CD8-positive, alpha-beta memory T cell (primary cell): Measurements from ENCODE around the gene STAT4. TPM values are rescaled to one million over a fixed set of nuclear protein-coding genes. Genes with fewer than 3 reads are reported as not detected.

Experiments used
- CTCF ChIA-PET: fragments of 350-600 bp; sonication (Branson Sonifier 250); formaldehyde crosslinking; loops from one replicate; lab custom pipeline; 2021; ENCODE audit warnings: antibody characterized with exemption; lab: Charles Lee
- POLR2A ChIA-PET: fragments of 350-600 bp; sonication (Branson Sonifier 250); formaldehyde crosslinking; loops from one replicate; lab custom pipeline; 2021; ENCODE audit warnings: antibody characterized with exemption; lab: Charles Lee
- DNase-seq, 5 donors: peaks; one replicate each; pipeline versions ENCODE4 v3.0.0 to v3.0.0-alpha.2; 2020 to 2022; ENCODE audit warnings: mixed read lengths in 1 of 5
- H3K27ac ChIP-seq: one replicate; pipeline ENCODE4 v1.7.0; 2013; ENCODE audit warnings: low read depth, mild to moderate bottlenecking, low read length, moderate library complexity
- H3K27me3 ChIP-seq: 2 replicates; pipeline ENCODE4 v1.7.0; 2013; ENCODE audit warnings: low read length, mild to moderate bottlenecking; ENCODE audit not compliant: insufficient read depth, poor library complexity, severe bottlenecking
- H3K36me3 ChIP-seq: 2 replicates; pipeline ENCODE4 v1.7.0; 2013; ENCODE audit warnings: mild to moderate bottlenecking, low read length, moderate library complexity; ENCODE audit not compliant: insufficient read depth
- H3K4me1 ChIP-seq: 2 replicates; pipeline ENCODE4 v1.7.0; 2013; ENCODE audit warnings: mild to moderate bottlenecking, low read length, moderate library complexity; ENCODE audit not compliant: insufficient read depth
- H3K4me3 ChIP-seq: 2 replicates; pipeline ENCODE4 v1.7.0; 2013; ENCODE audit warnings: mild to moderate bottlenecking, low read length
- H3K9me3 ChIP-seq: 2 replicates; pipeline ENCODE4 v1.7.0; 2013; ENCODE audit warnings: mild to moderate bottlenecking, low read length
- H3K27ac Mint-ChIP-seq, 8 donors: one replicate each; pipeline ENCODE4 v1.8.0; 2020 to 2021; ENCODE audit warnings: mixed read lengths in 8 of 8, mild to moderate bottlenecking in 6 of 8, inconsistent platforms in 3 of 8, moderate library complexity in 3 of 8
- H3K27me3 Mint-ChIP-seq, 2 donors: one replicate each; pipeline ENCODE4 v1.8.0; 2020 to 2021; ENCODE audit warnings: mixed read lengths in 2 of 2, mild to moderate bottlenecking in 1 of 2, moderate library complexity in 1 of 2
- H3K36me3 Mint-ChIP-seq, 3 donors: one replicate each; pipeline ENCODE4 v1.8.0; 2020 to 2021; ENCODE audit warnings: mixed read lengths in 3 of 3, inconsistent platforms in 1 of 3, mild to moderate bottlenecking in 1 of 3
- H3K4me1 Mint-ChIP-seq, 3 donors: one replicate each; pipeline ENCODE4 v1.8.0; 2020 to 2021; ENCODE audit warnings: mixed read lengths in 3 of 3, inconsistent platforms in 1 of 3, mild to moderate bottlenecking in 1 of 3
- H3K4me3 Mint-ChIP-seq, 7 donors: one replicate each; pipeline ENCODE4 v1.8.0; 2020 to 2021; ENCODE audit warnings: mixed read lengths in 7 of 7, mild to moderate bottlenecking in 6 of 7, moderate library complexity in 4 of 7, inconsistent platforms in 2 of 7
- H3K9me3 Mint-ChIP-seq, 5 donors: one replicate each; pipeline ENCODE4 v1.8.0; 2020 to 2022; ENCODE audit warnings: mixed read lengths in 5 of 5, mild to moderate bottlenecking in 3 of 5, moderate library complexity in 2 of 5, inconsistent platforms in 1 of 5
- polyA plus RNA-seq: library from polyadenylated mRNA; unstranded; fragments of 300-500 nt; fragmentation: Illumina TruSeq; gene quantifications from one replicate; pipeline ENCODE4 v1.2.3, GENCODE V29; 2021
- total RNA-seq, 2 experiments: library from RNA; stranded (reverse); gene quantifications; one replicate each; pipeline ENCODE4 v1.2.3, GENCODE V29; 2021

The STAT4 gene
- total and polyA plus RNA-seq, 3 experiments from 2014 or later: 53.0 to 88.2 (median 54.7) TPM

GRCh38 chr2:191041418-191042161 is 109.2 kb downstream of the STAT4 start:
- DNase-seq: no peak
- peaks cover 0 to 4% (median 0%) of the 10 kb centered on the region in 5 donors for H3K9me3 Mint-ChIP-seq
- H3K36me3 ChIP-seq: peaks cover 24% of the 10 kb centered on the region
- H3K4me3 Mint-ChIP-seq: no peak overlapping the region
- H3K4me1 ChIP-seq: peaks cover 27% of the 10 kb centered on the region
- H3K9me3 ChIP-seq: no peaks in the 10 kb centered on the region
- H3K27ac ChIP-seq: no peak overlapping the region
- H3K27me3 ChIP-seq: no peaks in the 10 kb centered on the region
- ChIA-PET POLR2A (interaction anchor here (1.2 kb wide), 1 partner anchor 22 kb away, joined by 3 read pairs; no protein-coding TSS in a partner anchor), CTCF (interaction anchor here (2.8 to 3.8 kb wide), 2 partner anchors 10 to 114 kb away, joined by 18 to 28 read pairs; no protein-coding TSS in a partner anchor)
- H3K4me3 ChIP-seq: no peak overlapping the region
- peaks cover 21 to 68% (median 30%) of the 10 kb centered on the region in 3 donors for H3K36me3 Mint-ChIP-seq
- peak overlapping the region in 7 of 8 donors; percentile 5 to 81 (median 64) for H3K27ac Mint-ChIP-seq
- H3K4me1 Mint-ChIP-seq: peaks cover 36 to 45% (median 38%) of the 10 kb centered on the region in 3 donors
- H3K27me3 Mint-ChIP-seq: no peaks in the 10 kb centered on the region

- Histone ChIP-seq H3K27ac (no peak overlapping the region), H3K9me3 (no peaks in the 10 kb centered on the region), H3K36me3 (peaks cover 40% of the 10 kb centered on the region), H3K4me3 (no peak overlapping the region), H3K4me1 (peaks cover 27% of the 10 kb centered on the region), H3K27me3 (no peaks in the 10 kb centered on the region)
- Mint-ChIP-seq H3K4me3 (peak overlapping the region in 2 of 7 donors; percentile 38 to 74), H3K27me3 (no peaks in the 10 kb centered on the region), H3K9me3 (peaks cover 0 to 4% (median 0%) of the 10 kb centered on the region in 5 donors), H3K4me1 (peaks cover 37 to 47% (median 38%) of the 10 kb centered on the region in 3 donors), H3K36me3 (peaks cover 16 to 77% (median 21%) of the 10 kb centered on the region in 3 donors), H3K27ac (peak overlapping the region; percentile 51 to 97 (median 91))
- ChIA-PET POLR2A (interaction anchor here (0.9 to 1.0 kb wide), 2 partner anchors 13 to 25 kb away, joined by 3 read pairs; partner anchors contain the start of gene STAT1), CTCF (interaction anchor here (1.2 to 3.8 kb wide), 4 partner anchors 10 to 116 kb away, joined by 4 to 28 read pairs (median 14); no protein-coding TSS in a partner anchor)
- no peak for DNase-seq
Observed at GRCh38 chr2:191039616-191040015, 111.2 kb downstream of the STAT4 start.

GRCh38 chr2:191038741-191039140 is 112.1 kb downstream of the STAT4 start:
- ChIA-PET POLR2A (interaction anchor here (0.9 kb wide), 1 partner anchor 116 kb away, joined by 3 read pairs; no protein-coding TSS in a partner anchor), CTCF (interaction anchor here (1.0 to 2.8 kb wide), 5 partner anchors 42 to 142 kb away, joined by 3 to 9 read pairs (median 3); no protein-coding TSS in a partner anchor)
- Mint-ChIP-seq H3K4me1 (peaks cover 37 to 47% (median 38%) of the 10 kb centered on the region in 3 donors), H3K27me3 (no peaks in the 10 kb centered on the region), H3K4me3 (peak overlapping the region in 6 of 7 donors; percentile 50 to 74 (median 66)), H3K27ac (peak overlapping the region; percentile 74 to 97 (median 92)), H3K36me3 (peaks cover 7 to 76% (median 22%) of the 10 kb centered on the region in 3 donors), H3K9me3 (no peaks in the 10 kb centered on the region)
- Histone ChIP-seq H3K4me1 (peaks cover 27% of the 10 kb centered on the region), H3K36me3 (peaks cover 40% of the 10 kb centered on the region), H3K4me3 (no peak overlapping the region), H3K27ac (peak overlapping the region; percentile 62), H3K27me3 (no peaks in the 10 kb centered on the region), H3K9me3 (no peaks in the 10 kb centered on the region)
- no peak for DNase-seq

GRCh38 chr2:191038241-191038725 is 112.5 kb downstream of the STAT4 start:
- Mint-ChIP-seq H3K4me3 (peak overlapping the region in 6 of 7 donors; percentile 50 to 74 (median 66)), H3K9me3 (no peaks in the 10 kb centered on the region), H3K36me3 (peaks cover 4 to 77% (median 22%) of the 10 kb centered on the region in 3 donors), H3K27me3 (no peaks in the 10 kb centered on the region), H3K4me1 (peaks cover 37 to 47% (median 38%) of the 10 kb centered on the region in 3 donors), H3K27ac (peak overlapping the region; percentile 74 to 97 (median 92))
- H3K4me1 ChIP-seq: peaks cover 27% of the 10 kb centered on the region
- ChIA-PET POLR2A (interaction anchor here (0.9 to 1.1 kb wide), 2 partner anchors 112 to 117 kb away, joined by 3 to 5 read pairs; partner anchors contain the start of gene STAT4), CTCF (interaction anchor here (1.0 to 2.8 kb wide), 5 partner anchors 41 to 142 kb away, joined by 3 to 9 read pairs (median 3); no protein-coding TSS in a partner anchor)
- H3K27me3 ChIP-seq: no peaks in the 10 kb centered on the region
- no peaks in the 10 kb centered on the region for H3K9me3 ChIP-seq
- peaks cover 43% of the 10 kb centered on the region for H3K36me3 ChIP-seq
- peak in 3 of 5 donors; percentile 31 to 71 (median 57) for DNase-seq
- no peak overlapping the region for H3K4me3 ChIP-seq
- peak overlapping the region; percentile 62 for H3K27ac ChIP-seq

GRCh38 chr2:191037351-191037750 is 113.4 kb downstream of the STAT4 start:
- H3K4me1 ChIP-seq: peaks cover 27% of the 10 kb centered on the region
- no peak for DNase-seq
- no peak overlapping the region for H3K4me3 ChIP-seq
- POLR2A ChIA-PET: interaction anchor here (1.1 kb wide), 1 partner anchor 113 kb away, joined by 5 read pairs; the partner anchor contains the start of gene STAT4
- H3K27ac ChIP-seq: no peak overlapping the region
- Mint-ChIP-seq H3K36me3 (peaks cover 0 to 84% (median 20%) of the 10 kb centered on the region in 3 donors), H3K27me3 (no peaks in the 10 kb centered on the region), H3K27ac (peak overlapping the region; percentile 74 to 97 (median 92)), H3K4me3 (peak overlapping the region; percentile 0 to 46 (median 16)), H3K9me3 (no peaks in the 10 kb centered on the region), H3K4me1 (peaks cover 37 to 47% (median 38%) of the 10 kb centered on the region in 3 donors)
- no peaks in the 10 kb centered on the region for H3K9me3 ChIP-seq
- H3K27me3 ChIP-seq: no peaks in the 10 kb centered on the region
- H3K36me3 ChIP-seq: peaks cover 53% of the 10 kb centered on the region
- CTCF ChIA-PET: interaction anchor here (1.5 to 2.8 kb wide), 2 partner anchors 41 to 118 kb away, joined by 5 to 9 read pairs; no protein-coding TSS in a partner anchor

GRCh38 chr2:191036363-191036762 is 114.4 kb downstream of the STAT4 start:
- H3K9me3 Mint-ChIP-seq: no peaks in the 10 kb centered on the region
- ChIA-PET CTCF (interaction anchor here (0.8 to 1.4 kb wide), 5 partner anchors 10 to 112 kb away, joined by 3 to 6 read pairs (median 3); no protein-coding TSS in a partner anchor), POLR2A (interaction anchor here (1.0 kb wide), 1 partner anchor 16 kb away, joined by 3 read pairs; no protein-coding TSS in a partner anchor)
- peak overlapping the region in 7 of 8 donors; percentile 74 to 90 (median 79) for H3K27ac Mint-ChIP-seq
- Histone ChIP-seq H3K27ac (no peak overlapping the region), H3K4me1 (peaks cover 27% of the 10 kb centered on the region), H3K36me3 (peaks cover 54% of the 10 kb centered on the region), H3K9me3 (no peaks in the 10 kb centered on the region), H3K4me3 (no peak overlapping the region), H3K27me3 (no peaks in the 10 kb centered on the region)
- H3K36me3 Mint-ChIP-seq: peaks cover 0 to 87% (median 20%) of the 10 kb centered on the region in 3 donors
- no peak for DNase-seq
- peaks cover 31 to 40% (median 32%) of the 10 kb centered on the region in 3 donors for H3K4me1 Mint-ChIP-seq
- H3K4me3 Mint-ChIP-seq: no peak overlapping the region
- no peaks in the 10 kb centered on the region for H3K27me3 Mint-ChIP-seq

- DNase-seq: no peak
- Histone ChIP-seq H3K36me3 (peaks cover 35% of the 10 kb centered on the region), H3K27ac (no peak overlapping the region), H3K4me1 (peaks cover 35% of the 10 kb centered on the region), H3K27me3 (no peaks in the 10 kb centered on the region), H3K4me3 (no peak overlapping the region), H3K9me3 (no peaks in the 10 kb centered on the region)
- H3K27me3 Mint-ChIP-seq: no peaks in the 10 kb centered on the region
- H3K4me1 Mint-ChIP-seq: peaks cover 41 to 49% (median 42%) of the 10 kb centered on the region in 3 donors
- ChIA-PET CTCF (interaction anchor here (1.0 kb wide), 1 partner anchor 36 kb away, joined by 4 read pairs; no protein-coding TSS in a partner anchor), POLR2A (no interaction called here)
- peak overlapping the region in 6 of 8 donors; percentile 9 to 81 (median 52) for H3K27ac Mint-ChIP-seq
- H3K9me3 Mint-ChIP-seq: no peaks in the 10 kb centered on the region
- H3K36me3 Mint-ChIP-seq: peaks cover 0 to 89% (median 13%) of the 10 kb centered on the region in 3 donors
- H3K4me3 Mint-ChIP-seq: no peak overlapping the region
Observed at GRCh38 chr2:191032588-191033429, 118.0 kb downstream of the STAT4 start.
